GM23338 (cell line): Measurements from ENCODE around the gene TRAIP. TPM values are rescaled to one million over a fixed set of nuclear protein-coding genes. Genes with fewer than 3 reads are reported as not detected.
A peak's percentile ranks its signal among the peaks of the same experiment; 100 is the strongest.
"Not testable (repeated sequence)": the region's sequence is repeated elsewhere in the genome, so short reads cannot be mapped to it uniquely, and the experiment has no call there.

Experiments used
- ATAC-seq: fragments of 200-7000 bp; cut with Tn5 transposase; 3 replicates; pipeline ENCODE4 v1.9.1; 2020
- DNase-seq: peaks from one replicate; pipeline ENCODE4 v3.0.0-alpha.2; 2015; ENCODE audit warnings: low spot score
- H2AFZ ChIP-seq: fragments of 200-600 bp; sonication (generic); 2 replicates; pipeline ENCODE4 v1.8.0; 2016; ENCODE audit warnings: antibody characterized with exemption, mild to moderate bottlenecking, moderate library complexity
- H3F3A ChIP-seq: fragments of 200-600 bp; sonication (generic); replicated peaks from 2 replicates; pipeline ENCODE4 v1.8.0; 2017; ENCODE audit warnings: antibody characterized with exemption, mixed run types, low read depth
- H3K27ac ChIP-seq: fragments of 200-600 bp; sonication (generic); 2 replicates; pipeline ENCODE4 v1.6.1; 2016; ENCODE audit warnings: low read depth
- H3K27me3 ChIP-seq: fragments of 200-600 bp; sonication (generic); 2 replicates; pipeline ENCODE4 v1.8.0; 2016; ENCODE audit warnings: mild to moderate bottlenecking, mixed run types, moderate library complexity; ENCODE audit not compliant: insufficient read depth
- H3K36me3 ChIP-seq: fragments of 200-600 bp; sonication (generic); 2 replicates; pipeline ENCODE4 v1.8.0; 2016; ENCODE audit warnings: mild to moderate bottlenecking; ENCODE audit not compliant: insufficient read depth
- H3K4me1 ChIP-seq: fragments of 200-600 bp; sonication (generic); 2 replicates; pipeline ENCODE4 v1.8.0; 2016; ENCODE audit warnings: mild to moderate bottlenecking, moderate library complexity; ENCODE audit not compliant: insufficient read depth
- H3K4me2 ChIP-seq: fragments of 200-600 bp; sonication (generic); 2 replicates; pipeline ENCODE4 v1.7.1; 2017; ENCODE audit warnings: mixed run types
- H3K4me3 ChIP-seq: fragments of 200-600 bp; sonication (generic); 2 replicates; pipeline ENCODE4 v1.6.1; 2016; ENCODE audit warnings: mixed run types
- H3K79me2 ChIP-seq: fragments of 200-600 bp; sonication (generic); replicated peaks from 2 replicates; pipeline ENCODE4 v1.8.0; 2017; ENCODE audit warnings: mild to moderate bottlenecking; ENCODE audit not compliant: insufficient read depth
- H3K9me2 ChIP-seq: fragments of 200-600 bp; sonication (generic); 2 replicates; pipeline ENCODE4 v1.8.0; 2017; ENCODE audit not compliant: insufficient read depth
- H4K20me1 ChIP-seq: fragments of 200-600 bp; sonication (generic); replicated peaks from 2 replicates; pipeline ENCODE4 v1.8.0; 2017; ENCODE audit warnings: mild to moderate bottlenecking; ENCODE audit not compliant: insufficient read depth
- H3K27ac Mint-ChIP-seq: 2 replicates; pipeline ENCODE4 v1.8.0; 2020; ENCODE audit warnings: inconsistent platforms, mild to moderate bottlenecking, moderate library complexity, mixed read lengths
- H3K27me3 Mint-ChIP-seq: 3 replicates; pipeline ENCODE4 v1.8.0; 2022; ENCODE audit warnings: low read depth, mild to moderate bottlenecking, moderate library complexity, mixed read lengths, inconsistent platforms; ENCODE audit not compliant: insufficient read depth, poor library complexity
- H3K36me3 Mint-ChIP-seq: 3 replicates; pipeline ENCODE4 v1.8.0; 2021; ENCODE audit warnings: low read depth, mild to moderate bottlenecking, inconsistent platforms, moderate library complexity, mixed read lengths
- H3K4me1 Mint-ChIP-seq: 3 replicates; pipeline ENCODE4 v1.8.0; 2020; ENCODE audit warnings: mild to moderate bottlenecking, inconsistent platforms, mixed read lengths
- H3K4me3 Mint-ChIP-seq: 3 replicates; pipeline ENCODE4 v1.8.0; 2021; ENCODE audit warnings: moderate library complexity, mild to moderate bottlenecking, inconsistent platforms, mixed read lengths
- H3K9me3 Mint-ChIP-seq: 3 replicates; pipeline ENCODE4 v1.8.0; 2020; ENCODE audit warnings: moderate library complexity, mild to moderate bottlenecking, inconsistent platforms, mixed read lengths
- EZH2 ChIP-seq: fragments of 200-600 bp; sonication (generic); IDR thresholded peaks from one replicate; pipeline ENCODE4 v1.8.0; 2017; ENCODE audit warnings: antibody characterized with exemption, mild to moderate bottlenecking, low read depth; ENCODE audit not compliant: unreplicated experiment
- EZH2phosphoT487 ChIP-seq: fragments of 200-600 bp; sonication (generic); IDR thresholded peaks from one replicate; pipeline ENCODE4 v1.8.1; 2018; ENCODE audit warnings: antibody characterized with exemption; ENCODE audit not compliant: unreplicated experiment
- POLR2AphosphoS5 ChIP-seq: IDR thresholded peaks from 2 replicates; pipeline ENCODE4 v1.6.1; 2016; ENCODE audit warnings: antibody characterized with exemption, low read depth
- STAT1 ChIP-seq: IDR thresholded peaks from one replicate; pipeline ENCODE4 v1.6.1; 2016; ENCODE audit warnings: antibody characterized with exemption; ENCODE audit not compliant: unreplicated experiment
- ZNF114 ChIP-seq: fragments of 250-450 bp; sonication (Bioruptor Pico); IDR thresholded peaks from 2 replicates; pipeline ENCODE4 v1.5.0; 2020; ENCODE audit warnings: mild to moderate bottlenecking, moderate library complexity
- polyA plus RNA-seq: library from polyadenylated mRNA; unstranded; fragments of >200 nt; fragmentation: Nextera tagmentation; extraction: Ambion mirVana; gene quantifications from 2 replicates; pipeline ENCODE4 v1.2.1, GENCODE V29; 2016
- total RNA-seq: library from RNA; depleted of rRNA; stranded (reverse); fragments of >200 nt; shearing (Covaris generic); gene quantifications from 2 replicates; pipeline ENCODE4 v1.2.3, GENCODE V29; 2014
- TF ChIP-seq, protein P1 (sequence below): IDR thresholded peaks from one replicate; pipeline ENCODE4 v1.6.1; 2018; ENCODE audit warnings: antibody characterized with exemption; ENCODE audit not compliant: unreplicated experiment
- TF ChIP-seq, protein P2 (sequence below): fragments of 250-450 bp; sonication (Bioruptor Pico); IDR thresholded peaks from 2 replicates; pipeline ENCODE4 v1.5.0; 2020; ENCODE audit warnings: mild to moderate bottlenecking, moderate library complexity
- TF ChIP-seq, protein P3 (sequence below), 2 experiments: fragments of 200-600 bp in 1 of 2; sonication (generic) in 1 of 2; conservative IDR thresholded peaks; 2 replicates each; pipeline versions ENCODE4 v1.5.1 to v1.6.1; 2016 to 2017; ENCODE audit warnings: antibody characterized with exemption in 2 of 2, low read depth in 2 of 2, mild to moderate bottlenecking in 2 of 2, moderate library complexity in 1 of 2

Gene TRAIP
- total and polyA plus RNA-seq, 2 experiments from 2014 or later: 15.3 to 16.6 TPM

DNA sequence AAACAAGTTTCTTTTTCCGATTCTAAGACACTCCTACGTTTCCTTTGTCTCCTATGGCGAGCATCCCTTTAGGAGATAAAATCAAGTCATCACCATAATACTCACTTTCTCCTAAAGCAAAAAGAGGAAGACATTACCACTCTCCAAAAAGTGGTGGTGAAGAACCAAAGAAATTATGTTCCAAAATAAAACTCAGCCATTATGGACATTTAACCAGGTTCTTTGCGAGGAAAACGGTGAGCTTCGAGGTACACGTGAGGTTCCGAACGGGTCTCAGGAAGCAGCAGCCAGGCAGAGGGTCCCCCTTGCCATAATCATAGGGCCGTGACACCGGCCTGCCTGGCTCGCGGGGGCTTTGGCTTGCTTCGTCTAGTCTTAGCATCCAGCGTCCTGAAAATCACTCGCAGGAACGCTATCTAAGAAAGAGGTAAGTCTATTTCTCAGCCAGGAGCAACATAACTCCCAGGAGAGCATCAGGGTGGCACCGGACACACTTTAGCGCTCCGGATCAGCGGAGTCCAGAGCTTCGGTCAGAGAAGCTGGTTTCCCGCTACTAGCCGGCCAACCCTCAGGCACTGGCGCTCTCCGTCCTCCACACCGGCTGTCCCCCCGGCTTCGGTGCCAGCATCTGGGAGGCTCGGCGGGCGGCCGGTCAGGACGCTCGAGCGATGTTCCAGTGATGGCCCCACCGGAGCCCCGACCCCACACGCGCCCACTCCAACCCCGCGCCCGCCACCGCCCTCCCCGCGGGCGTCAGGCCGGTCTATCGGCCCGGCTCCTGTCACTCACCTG, 70.6 kb downstream of the TRAIP start:
- Histone ChIP-seq H3K4me2 (peak overlapping the region; percentile 86), H3K27ac (peak overlapping the region; percentile 74; the same call in 1 of the 2 replicates), H3K27me3 (no peaks in the 10 kb centered on the region), H3K36me3 (peaks cover 20% of the 10 kb centered on the region), H3K4me3 (peak overlapping the region; percentile 96), H3K79me2 (peaks cover 55% of the 10 kb centered on the region), H4K20me1 (peaks cover 17% of the 10 kb centered on the region), H2AFZ (peak overlapping the region; percentile 74; the same call in 1 of the 2 replicates), H3K4me1 (peaks cover 7% of the 10 kb centered on the region), H3K9me2 (no peaks in the 10 kb centered on the region), H3F3A (no peaks in the 10 kb centered on the region; the same call in 1 of the 2 replicates)
- TF ChIP-seq, protein P1, sequence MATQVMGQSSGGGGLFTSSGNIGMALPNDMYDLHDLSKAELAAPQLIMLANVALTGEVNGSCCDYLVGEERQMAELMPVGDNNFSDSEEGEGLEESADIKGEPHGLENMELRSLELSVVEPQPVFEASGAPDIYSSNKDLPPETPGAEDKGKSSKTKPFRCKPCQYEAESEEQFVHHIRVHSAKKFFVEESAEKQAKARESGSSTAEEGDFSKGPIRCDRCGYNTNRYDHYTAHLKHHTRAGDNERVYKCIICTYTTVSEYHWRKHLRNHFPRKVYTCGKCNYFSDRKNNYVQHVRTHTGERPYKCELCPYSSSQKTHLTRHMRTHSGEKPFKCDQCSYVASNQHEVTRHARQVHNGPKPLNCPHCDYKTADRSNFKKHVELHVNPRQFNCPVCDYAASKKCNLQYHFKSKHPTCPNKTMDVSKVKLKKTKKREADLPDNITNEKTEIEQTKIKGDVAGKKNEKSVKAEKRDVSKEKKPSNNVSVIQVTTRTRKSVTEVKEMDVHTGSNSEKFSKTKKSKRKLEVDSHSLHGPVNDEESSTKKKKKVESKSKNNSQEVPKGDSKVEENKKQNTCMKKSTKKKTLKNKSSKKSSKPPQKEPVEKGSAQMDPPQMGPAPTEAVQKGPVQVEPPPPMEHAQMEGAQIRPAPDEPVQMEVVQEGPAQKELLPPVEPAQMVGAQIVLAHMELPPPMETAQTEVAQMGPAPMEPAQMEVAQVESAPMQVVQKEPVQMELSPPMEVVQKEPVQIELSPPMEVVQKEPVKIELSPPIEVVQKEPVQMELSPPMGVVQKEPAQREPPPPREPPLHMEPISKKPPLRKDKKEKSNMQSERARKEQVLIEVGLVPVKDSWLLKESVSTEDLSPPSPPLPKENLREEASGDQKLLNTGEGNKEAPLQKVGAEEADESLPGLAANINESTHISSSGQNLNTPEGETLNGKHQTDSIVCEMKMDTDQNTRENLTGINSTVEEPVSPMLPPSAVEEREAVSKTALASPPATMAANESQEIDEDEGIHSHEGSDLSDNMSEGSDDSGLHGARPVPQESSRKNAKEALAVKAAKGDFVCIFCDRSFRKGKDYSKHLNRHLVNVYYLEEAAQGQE: no peak
- TF ChIP-seq EZH2 (no peak), EZH2phosphoT487 (no peak), STAT1 (no peak), ZNF114 (CRISPR knock-in tag) (no peak), POLR2AphosphoS5 (no peak)
- TF ChIP-seq, protein P2, sequence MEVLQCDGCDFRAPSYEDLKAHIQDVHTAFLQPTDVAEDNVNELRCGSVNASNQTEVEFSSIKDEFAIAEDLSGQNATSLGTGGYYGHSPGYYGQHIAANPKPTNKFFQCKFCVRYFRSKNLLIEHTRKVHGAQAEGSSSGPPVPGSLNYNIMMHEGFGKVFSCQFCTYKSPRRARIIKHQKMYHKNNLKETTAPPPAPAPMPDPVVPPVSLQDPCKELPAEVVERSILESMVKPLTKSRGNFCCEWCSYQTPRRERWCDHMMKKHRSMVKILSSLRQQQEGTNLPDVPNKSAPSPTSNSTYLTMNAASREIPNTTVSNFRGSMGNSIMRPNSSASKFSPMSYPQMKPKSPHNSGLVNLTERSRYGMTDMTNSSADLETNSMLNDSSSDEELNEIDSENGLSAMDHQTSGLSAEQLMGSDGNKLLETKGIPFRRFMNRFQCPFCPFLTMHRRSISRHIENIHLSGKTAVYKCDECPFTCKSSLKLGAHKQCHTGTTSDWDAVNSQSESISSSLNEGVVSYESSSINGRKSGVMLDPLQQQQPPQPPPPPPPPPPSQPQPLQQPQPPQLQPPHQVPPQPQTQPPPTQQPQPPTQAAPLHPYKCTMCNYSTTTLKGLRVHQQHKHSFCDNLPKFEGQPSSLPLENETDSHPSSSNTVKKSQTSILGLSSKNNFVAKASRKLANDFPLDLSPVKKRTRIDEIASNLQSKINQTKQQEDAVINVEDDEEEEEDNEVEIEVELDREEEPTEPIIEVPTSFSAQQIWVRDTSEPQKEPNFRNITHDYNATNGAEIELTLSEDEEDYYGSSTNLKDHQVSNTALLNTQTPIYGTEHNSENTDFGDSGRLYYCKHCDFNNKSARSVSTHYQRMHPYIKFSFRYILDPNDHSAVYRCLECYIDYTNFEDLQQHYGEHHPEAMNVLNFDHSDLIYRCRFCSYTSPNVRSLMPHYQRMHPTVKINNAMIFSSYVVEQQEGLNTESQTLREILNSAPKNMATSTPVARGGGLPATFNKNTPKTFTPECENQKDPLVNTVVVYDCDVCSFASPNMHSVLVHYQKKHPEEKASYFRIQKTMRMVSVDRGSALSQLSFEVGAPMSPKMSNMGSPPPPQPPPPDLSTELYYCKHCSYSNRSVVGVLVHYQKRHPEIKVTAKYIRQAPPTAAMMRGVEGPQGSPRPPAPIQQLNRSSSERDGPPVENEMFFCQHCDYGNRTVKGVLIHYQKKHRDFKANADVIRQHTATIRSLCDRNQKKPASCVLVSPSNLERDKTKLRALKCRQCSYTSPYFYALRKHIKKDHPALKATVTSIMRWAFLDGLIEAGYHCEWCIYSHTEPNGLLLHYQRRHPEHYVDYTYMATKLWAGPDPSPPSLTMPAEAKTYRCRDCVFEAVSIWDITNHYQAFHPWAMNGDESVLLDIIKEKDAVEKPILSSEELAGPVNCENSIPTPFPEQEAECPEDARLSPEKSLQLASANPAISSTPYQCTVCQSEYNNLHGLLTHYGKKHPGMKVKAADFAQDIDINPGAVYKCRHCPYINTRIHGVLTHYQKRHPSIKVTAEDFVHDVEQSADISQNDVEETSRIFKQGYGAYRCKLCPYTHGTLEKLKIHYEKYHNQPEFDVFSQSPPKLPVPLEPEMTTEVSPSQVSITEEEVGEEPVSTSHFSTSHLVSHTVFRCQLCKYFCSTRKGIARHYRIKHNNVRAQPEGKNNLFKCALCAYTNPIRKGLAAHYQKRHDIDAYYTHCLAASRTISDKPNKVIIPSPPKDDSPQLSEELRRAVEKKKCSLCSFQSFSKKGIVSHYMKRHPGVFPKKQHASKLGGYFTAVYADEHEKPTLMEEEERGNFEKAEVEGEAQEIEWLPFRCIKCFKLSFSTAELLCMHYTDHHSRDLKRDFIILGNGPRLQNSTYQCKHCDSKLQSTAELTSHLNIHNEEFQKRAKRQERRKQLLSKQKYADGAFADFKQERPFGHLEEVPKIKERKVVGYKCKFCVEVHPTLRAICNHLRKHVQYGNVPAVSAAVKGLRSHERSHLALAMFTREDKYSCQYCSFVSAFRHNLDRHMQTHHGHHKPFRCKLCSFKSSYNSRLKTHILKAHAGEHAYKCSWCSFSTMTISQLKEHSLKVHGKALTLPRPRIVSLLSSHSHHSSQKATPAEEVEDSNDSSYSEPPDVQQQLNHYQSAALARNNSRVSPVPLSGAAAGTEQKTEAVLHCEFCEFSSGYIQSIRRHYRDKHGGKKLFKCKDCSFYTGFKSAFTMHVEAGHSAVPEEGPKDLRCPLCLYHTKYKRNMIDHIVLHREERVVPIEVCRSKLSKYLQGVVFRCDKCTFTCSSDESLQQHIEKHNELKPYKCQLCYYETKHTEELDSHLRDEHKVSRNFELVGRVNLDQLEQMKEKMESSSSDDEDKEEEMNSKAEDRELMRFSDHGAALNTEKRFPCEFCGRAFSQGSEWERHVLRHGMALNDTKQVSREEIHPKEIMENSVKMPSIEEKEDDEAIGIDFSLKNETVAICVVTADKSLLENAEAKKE (CRISPR knock-in tag): no peak
- TF ChIP-seq, protein P3, sequence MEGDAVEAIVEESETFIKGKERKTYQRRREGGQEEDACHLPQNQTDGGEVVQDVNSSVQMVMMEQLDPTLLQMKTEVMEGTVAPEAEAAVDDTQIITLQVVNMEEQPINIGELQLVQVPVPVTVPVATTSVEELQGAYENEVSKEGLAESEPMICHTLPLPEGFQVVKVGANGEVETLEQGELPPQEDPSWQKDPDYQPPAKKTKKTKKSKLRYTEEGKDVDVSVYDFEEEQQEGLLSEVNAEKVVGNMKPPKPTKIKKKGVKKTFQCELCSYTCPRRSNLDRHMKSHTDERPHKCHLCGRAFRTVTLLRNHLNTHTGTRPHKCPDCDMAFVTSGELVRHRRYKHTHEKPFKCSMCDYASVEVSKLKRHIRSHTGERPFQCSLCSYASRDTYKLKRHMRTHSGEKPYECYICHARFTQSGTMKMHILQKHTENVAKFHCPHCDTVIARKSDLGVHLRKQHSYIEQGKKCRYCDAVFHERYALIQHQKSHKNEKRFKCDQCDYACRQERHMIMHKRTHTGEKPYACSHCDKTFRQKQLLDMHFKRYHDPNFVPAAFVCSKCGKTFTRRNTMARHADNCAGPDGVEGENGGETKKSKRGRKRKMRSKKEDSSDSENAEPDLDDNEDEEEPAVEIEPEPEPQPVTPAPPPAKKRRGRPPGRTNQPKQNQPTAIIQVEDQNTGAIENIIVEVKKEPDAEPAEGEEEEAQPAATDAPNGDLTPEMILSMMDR (conservative IDR thresholded peaks at IDR 0.05; ENCODE audit: low read depth in 2 of 2): no peak
- peaks cover 5% of the 10 kb centered on the region for H3K27me3 Mint-ChIP-seq
- peaks cover 7% of the 10 kb centered on the region for H3K4me1 Mint-ChIP-seq
- peak overlapping the region; percentile 90 for H3K4me3 Mint-ChIP-seq
- H3K9me3 Mint-ChIP-seq: no peaks in the 10 kb centered on the region
- DNase-seq (peak; percentile 63), ATAC-seq (peak; percentile 49)
- H3K27ac Mint-ChIP-seq: peak overlapping the region; percentile 86
- H3K36me3 Mint-ChIP-seq: peaks cover 24% of the 10 kb centered on the region

DNA sequence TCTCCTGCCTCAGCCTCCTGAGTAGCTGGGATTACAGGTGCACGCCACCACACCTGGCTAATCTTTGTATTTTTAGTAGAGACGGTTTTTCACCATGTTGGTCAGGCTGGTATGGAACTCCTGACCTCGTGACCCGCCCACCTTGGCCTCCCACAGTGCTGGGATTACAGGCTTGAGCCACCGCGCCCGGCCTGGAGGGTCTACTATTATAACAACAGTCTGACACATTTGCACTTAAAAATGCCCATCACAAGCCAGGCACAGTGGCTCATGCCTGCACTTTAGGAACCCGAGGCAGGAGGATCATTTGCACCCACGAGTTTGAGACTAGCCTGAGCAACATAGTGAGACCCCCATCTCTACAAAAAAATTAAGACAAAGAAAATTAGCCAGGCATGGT, 74.1 kb downstream of the TRAIP start:
- H3K4me3 Mint-ChIP-seq, H2AFZ ChIP-seq, H3K4me1 ChIP-seq, H3F3A ChIP-seq, H3K27me3 ChIP-seq, H3K27ac Mint-ChIP-seq, H3K4me3 ChIP-seq, H3K4me2 ChIP-seq, H3K9me3 Mint-ChIP-seq, ATAC-seq, DNase-seq, H3K9me2 ChIP-seq, H3K27ac ChIP-seq, H3K4me1 Mint-ChIP-seq, H3K27me3 Mint-ChIP-seq: not testable (repeated sequence)
- Histone ChIP-seq H3K36me3 (peaks cover 21% of the 10 kb centered on the region), H3K79me2 (peaks cover 89% of the 10 kb centered on the region), H4K20me1 (peaks cover 27% of the 10 kb centered on the region)
- peaks cover 39% of the 10 kb centered on the region for H3K36me3 Mint-ChIP-seq
